ENCODE results near the gene GLRX2. TPM values are rescaled to one million over a fixed set of nuclear protein-coding genes. Genes with fewer than 3 reads are reported as not detected.

Gene GLRX2
- polyA plus RNA-seq, 3 donors, result 4.2 to 16.1 (median 15.2) TPM

DNA sequence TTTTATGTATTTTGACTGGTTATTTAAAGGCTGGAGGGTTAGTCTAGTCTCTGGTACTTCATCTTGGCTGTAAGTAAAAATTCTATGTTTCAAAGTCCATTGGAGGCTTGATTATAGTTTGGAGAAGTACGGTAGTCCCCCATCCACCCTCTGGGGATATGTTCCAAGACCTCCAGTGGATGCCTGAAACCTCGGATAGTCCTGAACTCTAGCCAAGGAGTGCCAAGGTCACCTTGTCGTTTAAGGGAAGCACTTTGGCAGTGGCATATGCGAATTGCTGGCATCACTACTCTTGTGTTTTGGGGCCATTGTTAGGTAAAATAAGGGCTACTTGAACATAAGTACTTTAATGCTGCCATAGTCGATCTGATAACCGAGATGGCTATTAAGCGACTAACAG lies 35.0 kb upstream of the GLRX2 start:
- peaks cover 25% of the 10 kb centered on the region for H3K79me2 ChIP-seq (ENCODE audit: insufficient read depth, low read length)
- H3K9me3 ChIP-seq (replicated peaks in 1 of 2; ENCODE audit: control insufficient read depth in 1 of 2, insufficient read depth in 1 of 2, low read length in 2 of 2), result no peaks in the 10 kb centered on the region
- H3K27ac Mint-ChIP-seq, result no peak overlapping the region
- peaks cover 30% of the 10 kb centered on the region for H4K20me1 ChIP-seq (ENCODE audit: insufficient read depth, low read length)
- no peaks in the 10 kb centered on the region for H3K27me3 ChIP-seq (ENCODE audit: control insufficient read depth in 2 of 2, insufficient read depth in 2 of 2, low read length in 2 of 2)
- H3K27ac ChIP-seq (ENCODE audit: low read depth in 1 of 2, low read length in 2 of 2), result no peak overlapping the region
- 92% methylated on average over 6 of the region's 7 CpGs for WGBS (ENCODE audit: insufficient coverage)
- no peak overlapping the region for H3K4me3 Mint-ChIP-seq
- no peak overlapping the region for H3K4me3 ChIP-seq (replicated peaks in 1 of 3; ENCODE audit: low read depth in 2 of 3, low read length in 3 of 3)
- no peak for DNase-seq
- no peak overlapping the region for H3K9ac ChIP-seq (ENCODE audit: insufficient read depth, low read length, poor library complexity, severe bottlenecking)
- H3K4me2 ChIP-seq (replicated peaks; ENCODE audit: extremely low read depth, low read length, poor library complexity, severe bottlenecking), result no peak overlapping the region
- H3K27me3 Mint-ChIP-seq (ENCODE audit: low read depth in 3 of 3), result no peaks in the 10 kb centered on the region
- no peak for TF ChIP-seq CTCF (IDR thresholded peaks at IDR 0.05)
- no peak overlapping the region for H2AFZ ChIP-seq (ENCODE audit: insufficient read depth, low read depth, low read length, poor library complexity, severe bottlenecking)
- H3K9me3 Mint-ChIP-seq, result no peaks in the 10 kb centered on the region
- no peaks in the 10 kb centered on the region for H3K4me1 Mint-ChIP-seq
- H3K36me3 ChIP-seq (replicated peaks in 1 of 2; ENCODE audit: control insufficient read depth in 1 of 2, insufficient read depth in 2 of 2, low read length in 2 of 2), result peaks cover 67 to 95% of the 10 kb centered on the region in 2 donors
- no peaks in the 10 kb centered on the region for H3K4me1 ChIP-seq (ENCODE audit: control insufficient read depth in 1 of 2, insufficient read depth in 2 of 2, low read length in 2 of 2)
- intact Hi-C loops (cut with micrococcal nuclease), result no loop called here
- H3K36me3 Mint-ChIP-seq, result peaks cover 69 to 78% of the 10 kb centered on the region in 2 donors

DNA sequence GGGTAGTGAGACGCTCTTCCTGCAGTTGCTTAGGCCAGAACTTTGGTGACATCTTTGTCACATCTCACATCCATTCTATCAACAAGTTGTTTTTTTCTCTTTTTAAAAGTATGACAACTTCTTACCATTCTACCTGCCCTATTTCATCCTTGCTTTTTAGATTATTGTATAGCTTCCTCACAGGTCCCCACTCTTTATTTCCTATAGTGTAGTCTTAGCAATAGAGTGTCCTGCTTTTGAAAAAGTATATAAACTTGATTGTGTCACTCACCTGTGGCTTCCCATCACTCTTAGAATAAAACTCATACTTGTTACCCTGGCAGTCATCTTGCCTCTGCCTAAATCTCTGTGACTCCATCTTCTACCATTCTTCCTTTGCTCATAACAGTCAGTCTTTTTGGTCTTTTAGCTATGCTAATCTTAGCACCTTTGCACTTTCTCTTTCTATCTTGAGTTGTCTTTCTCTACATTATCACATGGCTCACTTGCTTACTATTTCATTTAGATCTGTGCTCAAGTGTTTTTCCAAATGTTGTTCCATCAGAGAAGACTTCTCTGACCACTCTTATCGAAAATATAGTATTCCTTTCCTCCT lies 26.1 kb upstream of the GLRX2 start:
- Histone ChIP-seq H3K4me1 (ENCODE audit: control insufficient read depth in 1 of 2, insufficient read depth in 2 of 2, low read length in 2 of 2) (no peaks in the 10 kb centered on the region), H2AFZ (ENCODE audit: insufficient read depth, low read depth, low read length, poor library complexity, severe bottlenecking) (no peak overlapping the region), H3K79me2 (ENCODE audit: insufficient read depth, low read length) (peaks cover 89% of the 10 kb centered on the region), H3K27me3 (ENCODE audit: control insufficient read depth in 2 of 2, insufficient read depth in 2 of 2, low read length in 2 of 2) (no peaks in the 10 kb centered on the region), H3K4me2 (replicated peaks; ENCODE audit: extremely low read depth, low read length, poor library complexity, severe bottlenecking) (no peak overlapping the region), H3K9me3 (replicated peaks in 1 of 2; ENCODE audit: control insufficient read depth in 1 of 2, insufficient read depth in 1 of 2, low read length in 2 of 2) (no peaks in the 10 kb centered on the region), H4K20me1 (ENCODE audit: insufficient read depth, low read length) (peaks cover 78% of the 10 kb centered on the region), H3K9ac (ENCODE audit: insufficient read depth, low read length, poor library complexity, severe bottlenecking) (no peak overlapping the region), H3K36me3 (replicated peaks in 1 of 2; ENCODE audit: control insufficient read depth in 1 of 2, insufficient read depth in 2 of 2, low read length in 2 of 2) (peaks cover 53 to 82% of the 10 kb centered on the region in 2 donors), H3K4me3 (replicated peaks in 1 of 3; ENCODE audit: low read depth in 2 of 3, low read length in 3 of 3) (no peak overlapping the region), H3K27ac (ENCODE audit: low read depth in 1 of 2, low read length in 2 of 2) (no peak overlapping the region)
- peaks cover 0 to 2% (median 0%) of the 10 kb centered on the region in 7 donors for H3K9me3 Mint-ChIP-seq
- no CpG with 5 or more reads among the region's 2 CpGs for WGBS (ENCODE audit: insufficient coverage)
- peaks cover 52 to 73% of the 10 kb centered on the region in 2 donors for H3K36me3 Mint-ChIP-seq
- peak overlapping the region in 1 of 7 donors; percentile 13 for H3K27ac Mint-ChIP-seq
- no peak for DNase-seq
- H3K27me3 Mint-ChIP-seq (ENCODE audit: low read depth in 3 of 3), result no peaks in the 10 kb centered on the region
- H3K4me1 Mint-ChIP-seq, result no peaks in the 10 kb centered on the region
- no peak overlapping the region for H3K4me3 Mint-ChIP-seq
- intact Hi-C loops (cut with micrococcal nuclease), result no loop called here
- TF ChIP-seq CTCF (IDR thresholded peaks at IDR 0.05), result no peak
